ENCODE measurements around the gene OR51E1.

The OR51E1 gene

DNA sequence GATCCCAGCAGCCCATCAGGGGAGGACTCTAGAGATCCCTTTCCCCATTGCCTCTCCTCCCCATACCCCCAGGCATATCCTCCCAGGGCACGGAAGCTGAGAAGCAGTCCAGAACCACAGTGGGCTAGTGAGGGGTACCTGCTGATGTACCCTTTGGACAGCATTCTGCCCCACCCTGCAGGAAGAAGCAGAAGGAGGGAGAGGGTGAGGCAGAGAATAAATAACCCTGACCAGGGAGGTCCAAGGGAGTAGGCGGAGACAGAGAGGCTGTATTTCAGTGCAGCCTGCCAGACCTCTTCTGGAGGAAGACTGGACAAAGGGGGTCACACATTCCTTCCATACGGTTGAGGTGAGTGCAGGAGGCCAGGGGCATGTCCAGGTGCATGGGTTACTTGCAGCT is at the start of gene OR51E1:
Gene OR51E1, plus strand, starts transcription at position 301 of the 400 bp plus-strand sequence. CDS start 8,545 bp downstream, outside the sequence.
- H3K4me2 ChIP-seq (ENCODE audit: insufficient read depth, low read length) = no peak within 1 kb of the TSS

DNA sequence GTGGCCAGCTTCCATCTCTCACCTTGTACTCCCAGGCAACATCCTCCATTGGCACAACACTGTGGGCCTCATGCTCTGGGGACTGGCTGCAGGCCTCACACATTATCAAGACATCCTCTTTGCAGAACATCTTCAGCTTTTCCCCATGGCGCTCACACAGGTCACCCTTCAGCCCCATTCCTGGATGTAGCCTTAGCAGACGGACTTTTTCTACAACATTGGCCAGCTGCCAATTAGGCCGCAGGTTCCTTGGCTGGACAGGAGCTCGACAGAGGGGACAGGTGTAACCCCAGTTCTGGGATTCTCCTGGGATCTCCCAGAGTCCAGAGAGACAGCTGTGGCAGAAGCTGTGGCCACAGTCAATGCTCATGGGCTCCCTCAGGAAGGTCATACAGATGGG is 38.7 kb upstream of the OR51E1 start:
- peaks cover 24% of the 10 kb centered on the region for H3K4me1 ChIP-seq (ENCODE audit: insufficient read depth, low read length)
- TF ChIP-seq EZH2 (IDR thresholded peaks at IDR 0.05; ENCODE audit: borderline replicate concordance, low read depth, low read length, severe bottlenecking) (no peak), CTCF (IDR thresholded peaks at IDR 0.05; ENCODE audit: borderline replicate concordance, extremely low read depth, low read length, poor library complexity, severe bottlenecking) (no peak)
- H3K4me3 ChIP-seq (ENCODE audit: low read depth in 1 of 2, low read length in 2 of 2) = no peak overlapping the region
- H3K4me2 ChIP-seq (ENCODE audit: insufficient read depth, low read length) = no peak overlapping the region
- no peaks in the 10 kb centered on the region for H4K20me1 ChIP-seq (ENCODE audit: insufficient read depth, low read length)
- no peak overlapping the region for H2AFZ ChIP-seq (ENCODE audit: low read depth, low read length)
- no peaks in the 10 kb centered on the region for H3K9me3 ChIP-seq (ENCODE audit: insufficient read depth, low read length, severe bottlenecking)
- H3K9ac ChIP-seq (ENCODE audit: low read depth, low read length) = no peak overlapping the region
- DNase-seq (no peak), ATAC-seq (ENCODE audit: insufficient read depth, low read depth) (no peak)
- peaks cover 13% of the 10 kb centered on the region for H3K79me2 ChIP-seq (ENCODE audit: insufficient read depth, low read length)
- peaks cover 53% of the 10 kb centered on the region for H3K36me3 ChIP-seq (ENCODE audit: insufficient read depth, low read length)
- H3K27me3 ChIP-seq (ENCODE audit: insufficient read depth, low read length, poor library complexity) = no peaks in the 10 kb centered on the region
- H3K27ac ChIP-seq (ENCODE audit: low read length) = no peak overlapping the region

More for the DNA sequence above, at the start of gene OR51E1:
- H3K27ac ChIP-seq (ENCODE audit: low read length) = no peak within 1 kb of the TSS
- H3K9ac ChIP-seq (ENCODE audit: low read depth, low read length) = no peak within 1 kb of the TSS
- no peak for TF ChIP-seq CTCF (IDR thresholded peaks at IDR 0.05; ENCODE audit: borderline replicate concordance, extremely low read depth, low read length, poor library complexity, severe bottlenecking)
- TF ChIP-seq EZH2 (IDR thresholded peaks at IDR 0.05; ENCODE audit: borderline replicate concordance, low read depth, low read length, severe bottlenecking) = no peak
- no peaks in the 10 kb centered on the region for H3K36me3 ChIP-seq (ENCODE audit: insufficient read depth, low read length)
- H4K20me1 ChIP-seq (ENCODE audit: insufficient read depth, low read length) = no peaks in the 10 kb centered on the region
- DNase-seq (no peak), ATAC-seq (ENCODE audit: insufficient read depth, low read depth) (no peak)
- H2AFZ ChIP-seq (ENCODE audit: low read depth, low read length) = no peak within 1 kb of the TSS
- no peaks in the 10 kb centered on the region for H3K4me1 ChIP-seq (ENCODE audit: insufficient read depth, low read length)
- H3K79me2 ChIP-seq (ENCODE audit: insufficient read depth, low read length) = no peaks in the 10 kb centered on the region
- no peak within 1 kb of the TSS for H3K4me3 ChIP-seq (ENCODE audit: low read depth in 1 of 2, low read length in 2 of 2)
- peaks cover 15% of the 10 kb centered on the region for H3K27me3 ChIP-seq (ENCODE audit: insufficient read depth, low read length, poor library complexity)
- H3K9me3 ChIP-seq (ENCODE audit: insufficient read depth, low read length, severe bottlenecking) = no peaks in the 10 kb centered on the region

DNA sequence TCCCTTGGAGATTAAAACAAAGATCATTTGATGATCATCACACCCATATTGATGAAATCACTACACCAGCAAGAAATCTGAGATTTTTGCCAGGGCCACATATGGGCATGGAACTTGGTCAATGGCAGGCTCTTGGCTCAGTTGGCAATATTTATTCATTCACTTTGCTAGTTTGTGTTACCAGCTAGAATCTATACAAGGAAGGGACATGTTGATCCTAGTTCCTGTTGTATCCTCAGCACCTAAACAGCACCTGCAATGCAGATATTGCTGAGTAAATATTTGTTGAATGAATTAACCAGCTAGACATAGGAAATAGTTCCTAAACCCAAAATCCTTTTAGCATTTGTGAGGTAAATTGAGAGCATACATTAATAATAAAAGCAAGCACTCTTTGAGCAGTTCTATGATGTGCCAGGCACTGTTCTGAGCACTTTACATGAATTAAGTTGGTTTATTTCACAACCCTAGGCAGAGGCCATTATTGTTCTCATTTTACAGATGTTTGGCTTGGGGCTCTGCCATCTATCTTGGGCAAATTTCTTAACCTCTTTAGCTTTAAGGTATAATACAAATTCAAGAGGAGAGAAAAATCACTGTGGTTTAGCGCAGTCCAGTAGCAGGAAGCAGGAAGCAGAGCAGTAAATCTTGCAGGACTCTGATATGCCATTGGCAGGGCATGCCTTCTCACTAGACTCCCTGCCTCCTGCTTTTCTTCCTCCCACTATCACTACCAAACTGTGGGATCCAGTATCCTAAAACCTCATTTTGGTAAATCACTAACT is 37.4 kb upstream of the OR51E1 start:
- Histone ChIP-seq H3K9ac (ENCODE audit: low read depth, low read length) (peak overlapping the region; percentile 83), H3K9me3 (ENCODE audit: insufficient read depth, low read length, severe bottlenecking) (no peaks in the 10 kb centered on the region), H4K20me1 (ENCODE audit: insufficient read depth, low read length) (no peaks in the 10 kb centered on the region), H3K4me1 (ENCODE audit: insufficient read depth, low read length) (peaks cover 29% of the 10 kb centered on the region), H3K4me3 (ENCODE audit: low read depth in 1 of 2, low read length in 2 of 2) (peak overlapping the region in 1 of 2 experiments; percentile 70; a peak in 2 of 4 replicates), H3K79me2 (ENCODE audit: insufficient read depth, low read length) (peaks cover 13% of the 10 kb centered on the region), H3K4me2 (ENCODE audit: insufficient read depth, low read length) (peak overlapping the region; percentile 80), H3K27me3 (ENCODE audit: insufficient read depth, low read length, poor library complexity) (no peaks in the 10 kb centered on the region), H3K36me3 (ENCODE audit: insufficient read depth, low read length) (peaks cover 40% of the 10 kb centered on the region), H3K27ac (ENCODE audit: low read length) (no peak overlapping the region), H2AFZ (ENCODE audit: low read depth, low read length) (no peak overlapping the region)
- DNase-seq (no peak), ATAC-seq (ENCODE audit: insufficient read depth, low read depth) (no peak)
- TF ChIP-seq CTCF (IDR thresholded peaks at IDR 0.05; ENCODE audit: borderline replicate concordance, extremely low read depth, low read length, poor library complexity, severe bottlenecking) (no peak), EZH2 (IDR thresholded peaks at IDR 0.05; ENCODE audit: borderline replicate concordance, low read depth, low read length, severe bottlenecking) (no peak)

All from DND-41 (cell line).